ENCODE results near the gene ATP6V1G1. TPM values are rescaled to one million over a fixed set of nuclear protein-coding genes. Genes with fewer than 3 reads are reported as not detected.

Gene ATP6V1G1
- total RNA-seq, 1 donor from 2014 or later, result 129 TPM

Small RNA genes lying within 50 kb of the gene (small RNA-seq; reads per million reads assigned to genes)
- gene RF00019 (ENCODE audit: low replicate concordance), result not detected

Other genes with a start within 250 kb of the ATP6V1G1 start
- 12.8 TPM for gene AKNA, start 199.8 kb upstream of the ATP6V1G1 start, total RNA-seq
- 2.0 TPM for gene WHRN, start 82.3 kb upstream of the ATP6V1G1 start, total RNA-seq
- gene TMEM268, start 23.5 kb downstream of the ATP6V1G1 start, total RNA-seq, result 6.1 TPM
- gene TEX53, start 70.0 kb downstream of the ATP6V1G1 start, total RNA-seq, result not detected
- not detected for gene TEX48, start 94.4 kb downstream of the ATP6V1G1 start, total RNA-seq
- 0.59 TPM for gene TNFSF15, start 218.3 kb downstream of the ATP6V1G1 start, total RNA-seq